Left lung (tissue), 10 donors: ENCODE results near the gene OTOF. TPM values are rescaled to one million over a fixed set of nuclear protein-coding genes. Genes with fewer than 3 reads are reported as not detected.

ENCODE experiments used
- ATAC-seq: fragments of 200-7000 bp; cut with Tn5 transposase; one replicate; pipeline ENCODE4 v1.9.1; 2020; ENCODE audit warnings: moderate library complexity
- DNase-seq, 4 donors: peaks; one replicate each; pipeline ENCODE4 v3.0.0-alpha.2; 2013 to 2020
- H3K27ac ChIP-seq, 2 donors: fragments of 200-600 bp; sonication (generic) in 1 of 2; one replicate each; pipeline versions ENCODE4 v1.5.0 to v1.8.0; 2020 to 2021
- H3K27me3 ChIP-seq, 2 donors: fragments of 200-600 bp; sonication (generic) in 1 of 2; one replicate each; pipeline versions ENCODE4 v1.5.0 to v1.8.0; 2020 to 2021
- H3K36me3 ChIP-seq, 2 donors: fragments of 200-600 bp; sonication (generic) in 1 of 2; one replicate each; pipeline versions ENCODE4 v1.5.0 to v1.8.0; 2020 to 2021
- H3K4me1 ChIP-seq, 2 donors: fragments of 200-600 bp; one replicate each; pipeline ENCODE4 v1.8.0; 2021
- H3K4me3 ChIP-seq, 2 donors: fragments of 200-600 bp; sonication (generic) in 1 of 2; one replicate each; pipeline versions ENCODE4 v1.5.0 to v1.8.0; 2020 to 2021; ENCODE audit warnings: mild to moderate bottlenecking in 1 of 2
- H3K9me3 ChIP-seq, 2 donors: fragments of 200-600 bp; sonication (generic) in 1 of 2; one replicate each; pipeline versions ENCODE4 v1.5.0 to v1.8.0; 2020 to 2021
- CTCF ChIP-seq, 2 donors: fragments of 200-600 bp; sonication (generic) in 1 of 2; IDR thresholded peaks; one replicate each; pipeline versions ENCODE4 v1.5.0 to v1.8.0; 2021; ENCODE audit warnings: antibody characterized with exemption in 2 of 2
- intact Hi-C, 2 donors: fragments of 100-400 bp; cut with DNase I; formaldehyde crosslinking; loops; one replicate each; pipeline versions ENCODE4 v1.11.2 to v1.14.2; 2022
- polyA plus RNA-seq, 6 donors: library from polyadenylated mRNA; unstranded; fragments of 120-200 nt; gene quantifications; one replicate each; pipeline ENCODE4 v1.2.1, GENCODE V29; 2013; ENCODE audit not compliant: insufficient read length in 6 of 6
- total RNA-seq, 2 donors: library from RNA; stranded (reverse); fragmentation: NEBNext Ultra II Directional; extraction: Animal tissue kit (Norgen Biotek cat#: 25700); gene quantifications; one replicate each; pipeline ENCODE4 v1.2.1, GENCODE V29; 2021
- donor health status: DM: no; HTN: yes; CAD: no.
- donor health status: DM: no; HTN: no; CAD: no.

OTOF gene
- total and polyA plus RNA-seq, 8 donors: 0.03 to 0.20 (median 0.10) TPM; not detected in 1

DNA sequence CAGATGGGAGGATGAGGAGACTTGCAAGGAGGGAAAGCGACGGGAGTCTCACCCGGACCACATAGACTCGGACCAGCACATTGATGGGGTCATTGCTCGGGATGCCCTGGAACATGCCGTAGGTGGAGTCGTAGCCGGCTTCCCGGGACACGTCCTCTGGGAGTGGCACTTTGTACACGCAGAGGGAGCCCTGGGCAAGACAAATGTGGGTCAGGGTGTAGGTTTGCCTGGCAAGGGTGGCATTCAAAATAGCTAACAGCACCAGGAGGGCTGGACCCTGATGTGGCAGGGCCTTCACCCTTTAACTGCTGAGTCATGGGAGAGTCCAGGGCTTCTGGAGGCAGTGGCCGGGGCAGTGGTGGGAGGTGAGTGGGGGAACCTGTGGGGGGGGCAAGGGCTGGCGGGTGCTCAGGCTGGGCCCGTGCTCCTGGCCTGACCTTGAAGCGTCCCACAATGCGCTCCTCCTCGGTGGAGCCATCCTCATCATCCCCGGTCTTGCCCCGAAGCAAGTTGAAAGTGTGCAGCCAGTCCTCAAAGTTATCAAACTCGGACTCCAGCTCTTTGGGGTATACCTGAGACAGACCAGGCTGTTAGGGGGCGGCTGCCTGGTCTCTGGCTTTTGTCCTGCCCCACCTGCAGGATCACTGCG, 11.1 kb downstream of the OTOF start:
- no peak overlapping the region for H3K4me3 ChIP-seq
- H3K36me3 ChIP-seq: no peaks in the 10 kb centered on the region
- peaks cover 0 to 7% of the 10 kb centered on the region in 2 donors for H3K9me3 ChIP-seq
- DNase-seq (peak in 1 of 4 donors; percentile 14), ATAC-seq (no peak)
- peaks cover 0 to 3% of the 10 kb centered on the region in 2 donors for H3K4me1 ChIP-seq
- intact Hi-C loops: no loop called here
- no peak for TF ChIP-seq CTCF (IDR thresholded peaks at IDR 0.05)
- no peaks in the 10 kb centered on the region for H3K27me3 ChIP-seq
- H3K27ac ChIP-seq: no peak overlapping the region

- ATAC-seq: no peak
- peak in 1 of 4 donors; percentile 26 for DNase-seq
- Histone ChIP-seq H3K36me3 (no peaks in the 10 kb centered on the region), H3K9me3 (peaks cover 0 to 7% of the 10 kb centered on the region in 2 donors), H3K27ac (no peak overlapping the region), H3K4me3 (no peak overlapping the region), H3K27me3 (no peaks in the 10 kb centered on the region), H3K4me1 (peaks cover 0 to 3% of the 10 kb centered on the region in 2 donors)
- TF ChIP-seq CTCF (IDR thresholded peaks at IDR 0.05): no peak
- intact Hi-C loops: no loop called here
These were observed 11.9 kb downstream of the OTOF start for GRCh38 chr2:26465981-26466471.

DNA sequence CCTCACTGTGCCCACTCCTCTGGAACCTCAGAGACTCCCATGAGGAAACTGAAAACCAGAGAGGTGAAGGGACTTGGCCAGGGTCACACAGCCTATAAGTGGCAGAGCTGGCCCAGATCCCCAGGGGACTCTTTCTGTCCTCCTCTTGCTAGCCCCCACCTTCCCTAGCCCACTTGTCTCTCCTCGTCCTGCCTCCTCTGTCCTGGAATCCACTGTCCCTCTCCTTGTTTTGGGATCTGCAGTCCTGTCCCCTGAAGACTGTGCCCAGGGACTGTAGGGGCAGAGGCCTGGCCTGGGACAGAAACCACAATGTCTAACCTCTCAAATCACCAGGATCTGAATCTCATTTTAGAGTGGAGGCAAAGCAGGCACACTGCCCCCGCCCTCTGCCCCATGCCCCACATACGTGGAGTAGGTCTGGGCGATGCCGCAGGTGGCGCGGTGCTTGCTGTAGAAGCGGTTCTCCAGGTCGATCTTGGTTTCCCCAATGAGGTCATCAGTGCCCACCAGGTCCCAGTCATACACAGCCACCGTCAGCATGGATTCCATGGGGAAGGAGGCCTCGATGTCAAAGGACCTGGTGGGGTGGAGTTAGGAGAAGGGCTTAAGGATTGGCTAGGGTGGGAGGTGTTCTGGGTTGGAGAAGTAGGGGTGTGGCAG, 12.5 kb downstream of the OTOF start:
- H3K36me3 ChIP-seq: no peaks in the 10 kb centered on the region
- peaks cover 0 to 7% of the 10 kb centered on the region in 2 donors for H3K9me3 ChIP-seq
- H3K4me3 ChIP-seq: no peak overlapping the region
- H3K27ac ChIP-seq: no peak overlapping the region
- no peak for TF ChIP-seq CTCF (IDR thresholded peaks at IDR 0.05)
- intact Hi-C loops: no loop called here
- H3K27me3 ChIP-seq: no peaks in the 10 kb centered on the region
- peaks cover 0 to 3% of the 10 kb centered on the region in 2 donors for H3K4me1 ChIP-seq
- DNase-seq: peak in 1 of 4 donors; percentile 5
- no peak for ATAC-seq

GRCh38 chr2:26464390-26465265, 13.3 kb downstream of the OTOF start:
- Histone ChIP-seq H3K9me3 (peaks cover 0 to 7% of the 10 kb centered on the region in 2 donors), H3K36me3 (no peaks in the 10 kb centered on the region), H3K4me1 (peaks cover 0 to 3% of the 10 kb centered on the region in 2 donors), H3K4me3 (no peak overlapping the region), H3K27me3 (no peaks in the 10 kb centered on the region), H3K27ac (no peak overlapping the region)
- intact Hi-C loops: no loop called here
- ATAC-seq: no peak
- no peak for TF ChIP-seq CTCF (IDR thresholded peaks at IDR 0.05)
- peak in 1 of 4 donors; percentile 16 for DNase-seq
